ENCODE results near the gene ATXN7.

ATXN7 gene

DNA sequence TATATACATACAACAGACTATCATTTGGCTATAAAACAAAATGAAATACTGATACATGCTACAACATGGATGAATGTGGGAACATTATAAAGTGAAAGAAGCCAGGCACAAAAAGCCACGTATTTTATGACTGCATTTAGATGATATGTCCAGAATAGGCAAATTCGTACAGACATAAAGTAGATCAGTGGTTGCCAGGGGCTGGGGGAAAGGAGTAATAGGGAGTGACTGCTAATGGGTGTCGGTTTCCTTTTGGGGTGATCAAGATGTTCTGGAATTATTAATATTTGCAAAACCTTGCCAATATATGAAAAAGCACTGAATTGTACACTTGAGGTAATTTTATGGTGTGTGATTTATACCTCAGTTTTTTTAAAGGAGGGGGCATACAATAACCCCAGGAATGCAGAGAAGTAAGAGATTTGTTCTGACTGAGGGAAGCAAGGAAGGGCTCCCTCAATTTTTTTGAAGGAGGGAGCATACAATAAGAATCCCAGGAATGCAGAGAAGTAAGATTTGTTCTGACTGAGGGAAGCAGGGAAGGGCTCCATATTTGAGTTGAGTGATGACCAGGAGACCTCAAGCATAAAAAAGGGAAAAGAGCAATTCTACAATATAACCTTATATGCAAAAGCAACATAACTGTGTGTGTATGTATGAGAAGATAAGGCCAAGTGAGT, 153.4 kb downstream of the ATXN7 start:
- no peak overlapping the region for H3K4me3 ChIP-seq
- no peaks in the 10 kb centered on the region for H3K9me3 ChIP-seq
- peaks cover 7% of the 10 kb centered on the region for H3K4me1 ChIP-seq
- no peak for DNase-seq (ENCODE audit: low spot score in 2 of 2)
- in situ Hi-C loops (cut with MboI; ENCODE audit: low sequenced_read_pairs): no loop called here
- no peaks in the 10 kb centered on the region for H3K27me3 ChIP-seq (ENCODE audit: low read depth)
- H3K36me3 ChIP-seq (replicated peaks): peaks cover 96% of the 10 kb centered on the region

DNA sequence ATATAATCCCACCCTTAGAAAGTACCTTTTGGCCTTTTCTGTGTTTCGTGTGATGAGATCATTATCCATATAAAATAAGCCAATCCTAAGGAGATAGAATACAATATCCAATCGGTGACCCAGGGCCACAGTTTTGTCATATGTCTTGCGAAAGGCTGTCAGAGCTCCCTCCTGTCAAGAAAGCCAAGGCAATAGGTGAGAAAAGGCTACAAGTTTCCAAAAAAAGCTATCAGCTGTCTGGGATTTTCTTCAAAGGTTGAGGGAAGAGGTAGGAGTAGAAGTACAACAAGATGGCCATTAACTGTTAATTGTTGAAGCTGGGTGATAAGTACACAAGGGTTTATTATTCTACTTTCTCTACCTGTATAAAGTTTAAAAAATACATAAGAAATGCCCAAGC, 155.6 kb downstream of the ATXN7 start:
- in situ Hi-C loops (cut with MboI; ENCODE audit: low sequenced_read_pairs): no loop called here
- Histone ChIP-seq H3K4me3 (no peak overlapping the region), H3K36me3 (replicated peaks) (peaks cover 74% of the 10 kb centered on the region), H3K4me1 (peaks cover 12% of the 10 kb centered on the region), H3K27me3 (ENCODE audit: low read depth) (no peaks in the 10 kb centered on the region), H3K9me3 (no peaks in the 10 kb centered on the region)
- DNase-seq (ENCODE audit: low spot score in 2 of 2): no peak

DNA sequence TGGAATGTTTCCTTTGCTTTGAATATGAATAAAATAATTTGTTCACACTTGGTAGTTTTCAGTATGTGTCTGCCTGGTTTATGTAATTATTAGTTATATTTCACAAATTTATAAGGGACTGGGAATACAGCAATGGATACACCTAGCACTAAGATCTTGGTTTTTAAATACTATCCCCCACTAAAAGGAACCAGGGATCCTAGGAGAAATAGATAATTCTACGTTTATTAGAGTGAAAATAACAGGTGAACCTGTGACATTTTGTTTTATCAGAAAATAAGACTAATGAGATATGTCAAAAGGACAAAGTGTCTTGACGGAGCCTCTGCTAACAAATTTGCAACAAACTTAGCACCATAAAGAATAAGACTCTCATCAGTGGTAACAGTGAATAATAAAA, 156.2 kb downstream of the ATXN7 start:
- Histone ChIP-seq H3K9me3 (no peaks in the 10 kb centered on the region), H3K27me3 (ENCODE audit: low read depth) (no peaks in the 10 kb centered on the region), H3K36me3 (replicated peaks) (peaks cover 68% of the 10 kb centered on the region), H3K4me3 (no peak overlapping the region), H3K4me1 (peaks cover 12% of the 10 kb centered on the region)
- in situ Hi-C loops (cut with MboI; ENCODE audit: low sequenced_read_pairs): loop anchor here (10.0 kb wide), 1 partner anchor 385 kb away; no protein-coding TSS in a partner anchor
- no peak for DNase-seq (ENCODE audit: low spot score in 2 of 2)

DNA sequence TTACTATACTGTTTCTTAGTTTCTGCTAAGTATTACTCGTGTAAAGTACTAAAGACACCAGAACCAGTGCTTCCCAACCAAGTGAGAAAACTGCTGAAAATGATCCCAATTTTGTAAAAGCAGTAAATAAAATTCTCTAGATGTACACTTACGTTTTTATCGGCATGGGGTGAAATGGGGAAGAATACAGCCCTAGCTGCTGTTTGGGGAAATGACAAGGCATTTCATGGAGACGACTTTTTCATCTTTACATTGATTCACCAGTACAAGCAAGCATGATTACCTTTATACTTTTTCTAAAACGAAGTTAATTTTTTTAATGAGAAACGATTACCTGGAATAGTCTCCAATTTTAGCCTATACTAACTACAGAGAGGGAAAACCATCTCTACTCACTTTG, 158.3 kb downstream of the ATXN7 start:
- in situ Hi-C loops (cut with MboI; ENCODE audit: low sequenced_read_pairs): loop anchor here (10.0 kb wide), 1 partner anchor 383 kb away; no protein-coding TSS in a partner anchor
- H3K4me1 ChIP-seq: peaks cover 12% of the 10 kb centered on the region
- H3K27me3 ChIP-seq (ENCODE audit: low read depth): no peaks in the 10 kb centered on the region
- peaks cover 48% of the 10 kb centered on the region for H3K36me3 ChIP-seq (replicated peaks)
- no peak for DNase-seq (ENCODE audit: low spot score in 2 of 2)
- H3K4me3 ChIP-seq: peak overlapping the region; percentile 94
- H3K9me3 ChIP-seq: no peaks in the 10 kb centered on the region

DNA sequence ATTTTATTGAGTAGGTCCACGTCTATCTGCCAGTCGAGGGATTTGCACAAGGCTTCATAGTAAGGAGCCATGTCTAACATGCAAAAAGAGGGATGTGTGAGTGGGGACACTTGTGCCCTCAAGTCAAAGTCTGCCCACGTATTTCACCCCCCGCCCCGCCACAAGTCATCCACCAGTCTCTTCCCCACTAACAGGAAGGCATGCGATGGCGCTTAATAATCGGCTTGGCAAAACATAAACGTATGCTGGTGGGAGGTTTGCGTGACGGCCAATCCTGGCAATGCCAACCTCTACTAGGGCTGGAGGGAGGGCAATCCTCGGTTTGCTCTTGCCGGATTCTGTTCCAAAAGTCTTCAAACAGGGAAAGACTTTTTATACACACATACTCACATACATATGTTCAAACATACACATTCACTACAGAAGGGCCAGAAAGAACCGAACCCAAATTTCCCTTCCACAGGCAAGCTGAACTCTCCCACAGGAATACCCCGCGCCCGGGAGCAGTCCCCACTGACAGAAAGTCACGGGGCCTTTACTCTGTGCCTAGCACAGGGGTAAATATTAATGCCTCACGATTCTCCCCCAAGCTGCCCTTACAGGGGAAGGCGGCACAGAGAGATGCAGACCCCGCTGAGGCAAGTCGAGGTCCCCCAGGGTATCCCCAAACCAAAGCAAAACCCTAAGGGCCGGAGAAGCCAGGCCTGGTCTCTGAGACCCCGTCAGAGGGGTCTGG, 159.0 kb downstream of the ATXN7 start:
- Histone ChIP-seq H3K4me3 (peak overlapping the region; percentile 94), H3K27me3 (ENCODE audit: low read depth) (no peaks in the 10 kb centered on the region; the same call in 1 of the 2 replicates), H3K9me3 (no peaks in the 10 kb centered on the region), H3K36me3 (replicated peaks) (peaks cover 41% of the 10 kb centered on the region), H3K4me1 (peaks cover 12% of the 10 kb centered on the region)
- DNase-seq (ENCODE audit: low spot score in 2 of 2): no peak
- in situ Hi-C loops (cut with MboI; ENCODE audit: low sequenced_read_pairs): loop anchor here (10.0 kb wide), 1 partner anchor 382 kb away; no protein-coding TSS in a partner anchor

DNA sequence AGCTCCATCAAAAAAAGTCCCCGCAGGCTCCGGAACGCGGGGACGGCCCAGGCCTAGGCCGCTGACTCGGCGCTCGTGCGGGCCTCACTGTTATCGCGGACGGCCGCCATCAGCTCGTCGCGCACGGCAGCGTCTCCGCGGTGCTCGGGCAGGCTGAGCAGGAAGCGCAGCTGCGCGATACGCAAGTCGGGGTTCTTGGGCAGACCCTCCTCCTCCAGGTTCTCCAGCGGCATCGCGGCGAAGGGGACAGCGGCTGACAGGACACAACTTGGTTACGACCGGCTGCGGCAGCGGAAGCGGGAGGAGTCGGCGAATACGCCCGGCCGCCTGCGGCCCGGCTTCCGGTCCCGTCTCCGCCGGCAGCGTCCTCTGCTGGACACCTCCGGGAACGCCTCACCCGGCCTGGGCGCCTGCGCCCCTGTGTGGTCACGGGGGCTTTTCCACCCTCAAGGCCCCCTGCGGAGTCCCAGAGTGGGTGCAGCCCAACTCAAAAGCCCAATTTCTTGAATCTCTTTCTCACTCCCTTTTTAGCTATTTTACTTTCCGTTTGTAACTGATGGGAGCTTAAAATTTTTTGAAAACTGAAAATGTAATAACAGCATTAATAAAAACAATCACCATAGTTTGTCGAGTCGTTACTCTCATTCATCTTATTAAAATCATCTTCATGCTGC, 159.7 kb downstream of the ATXN7 start, which contains the start of gene PSMD6:
PSMD6 (minus strand) TSS at position 308 of the 674 bp plus-strand sequence; CDS start at position 233, 75 bp downstream.
- peaks cover 34% of the 10 kb centered on the region for H3K36me3 ChIP-seq (replicated peaks)
- no peaks in the 10 kb centered on the region; the same call in 1 of the 2 replicates for H3K27me3 ChIP-seq (ENCODE audit: low read depth)
- peaks cover 12% of the 10 kb centered on the region for H3K4me1 ChIP-seq
- in situ Hi-C loops (cut with MboI; ENCODE audit: low sequenced_read_pairs): loop anchor here (10.0 kb wide), 1 partner anchor 381 kb away; no protein-coding TSS in a partner anchor
- peak; percentile 73 to 94 for DNase-seq (ENCODE audit: low spot score in 2 of 2)
- H3K4me3 ChIP-seq: peak within 1 kb of the TSS; percentile 94
- no peaks in the 10 kb centered on the region for H3K9me3 ChIP-seq

DNA sequence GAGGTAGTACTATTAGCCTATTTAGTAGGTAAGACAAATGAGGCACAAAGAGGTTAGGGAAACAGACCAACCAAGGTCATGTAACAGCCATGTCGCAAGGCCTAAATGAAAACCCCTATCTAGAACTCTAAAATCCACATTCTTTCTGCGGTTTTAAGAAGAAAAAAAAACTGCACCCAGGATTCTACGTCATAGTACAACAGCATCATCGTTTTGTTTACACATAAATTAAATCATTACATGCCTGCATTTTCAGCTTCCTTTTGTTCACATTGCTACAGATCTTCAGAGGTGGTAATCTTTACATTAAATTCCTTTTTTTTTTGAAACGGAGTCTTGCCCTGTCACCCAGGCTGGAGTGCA, 160.2 kb downstream of the ATXN7 start:
- H3K36me3 ChIP-seq (replicated peaks): peaks cover 29% of the 10 kb centered on the region
- DNase-seq (ENCODE audit: low spot score in 2 of 2): no peak
- H3K9me3 ChIP-seq: no peaks in the 10 kb centered on the region
- in situ Hi-C loops (cut with MboI; ENCODE audit: low sequenced_read_pairs): loop anchor here (10.0 kb wide), 1 partner anchor 381 kb away; no protein-coding TSS in a partner anchor
- H3K4me3 ChIP-seq: peak overlapping the region; percentile 94
- peaks cover 12% of the 10 kb centered on the region for H3K4me1 ChIP-seq
- H3K27me3 ChIP-seq (ENCODE audit: low read depth): no peaks in the 10 kb centered on the region; the same call in 1 of the 2 replicates

DNA sequence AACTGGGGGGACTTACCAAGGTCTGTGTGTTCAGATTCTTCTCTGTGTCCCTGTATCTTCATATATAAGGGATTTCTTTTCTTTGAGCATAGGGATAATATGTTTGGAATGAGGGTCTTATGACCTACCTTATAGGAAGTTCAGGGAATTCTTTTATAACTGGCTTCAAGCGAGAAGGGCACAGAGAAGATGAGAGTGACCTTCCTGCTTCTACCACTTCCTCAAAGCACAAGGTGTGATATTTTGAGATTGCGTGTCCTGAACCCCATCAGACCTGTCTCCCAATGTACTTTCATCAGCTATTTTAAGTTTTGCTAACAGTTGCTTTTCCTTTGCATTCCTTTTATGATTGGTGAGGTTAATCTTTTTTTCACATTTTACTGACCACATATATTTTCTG, 162.7 kb downstream of the ATXN7 start:
- H3K4me3 ChIP-seq: no peak overlapping the region
- H3K9me3 ChIP-seq: no peaks in the 10 kb centered on the region
- H3K4me1 ChIP-seq: peaks cover 9% of the 10 kb centered on the region
- DNase-seq (ENCODE audit: low spot score in 2 of 2): no peak
- peaks cover 7% of the 10 kb centered on the region for H3K36me3 ChIP-seq (replicated peaks)
- in situ Hi-C loops (cut with MboI; ENCODE audit: low sequenced_read_pairs): loop anchor here (5.0 to 10.0 kb wide), 2 partner anchors 378 to 456 kb away; no protein-coding TSS in a partner anchor
- H3K27me3 ChIP-seq (ENCODE audit: low read depth): no peaks in the 10 kb centered on the region; the same call in 1 of the 2 replicates

DNA sequence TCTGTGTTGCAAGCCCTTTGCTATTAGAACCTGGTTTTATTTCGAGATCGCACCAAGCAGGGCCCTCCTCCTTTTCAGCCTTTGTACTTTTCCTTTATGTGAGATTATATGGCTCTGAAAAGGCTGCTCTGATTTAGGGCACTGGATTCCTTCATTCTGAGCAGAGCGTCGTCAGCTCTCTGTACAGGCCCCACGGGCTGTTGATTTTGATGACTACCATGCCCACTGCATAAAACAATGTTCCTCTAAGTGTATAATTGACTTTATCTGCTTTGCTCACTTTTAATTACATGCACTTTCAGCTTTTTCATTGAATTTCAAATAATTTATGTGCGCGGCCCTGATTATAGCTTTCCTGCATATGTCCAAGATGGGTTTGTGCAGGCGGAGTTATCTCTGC, 164.0 kb downstream of the ATXN7 start:
- no peak for DNase-seq (ENCODE audit: low spot score in 2 of 2)
- Histone ChIP-seq H3K36me3 (replicated peaks) (no peaks in the 10 kb centered on the region; the same call in 1 of the 2 replicates), H3K4me1 (peaks cover 5% of the 10 kb centered on the region), H3K27me3 (ENCODE audit: low read depth) (no peaks in the 10 kb centered on the region; the same call in 1 of the 2 replicates), H3K4me3 (no peak overlapping the region), H3K9me3 (no peaks in the 10 kb centered on the region)
- in situ Hi-C loops (cut with MboI; ENCODE audit: low sequenced_read_pairs): loop anchor here (5.0 to 10.0 kb wide), 2 partner anchors 377 to 455 kb away; no protein-coding TSS in a partner anchor

DNA sequence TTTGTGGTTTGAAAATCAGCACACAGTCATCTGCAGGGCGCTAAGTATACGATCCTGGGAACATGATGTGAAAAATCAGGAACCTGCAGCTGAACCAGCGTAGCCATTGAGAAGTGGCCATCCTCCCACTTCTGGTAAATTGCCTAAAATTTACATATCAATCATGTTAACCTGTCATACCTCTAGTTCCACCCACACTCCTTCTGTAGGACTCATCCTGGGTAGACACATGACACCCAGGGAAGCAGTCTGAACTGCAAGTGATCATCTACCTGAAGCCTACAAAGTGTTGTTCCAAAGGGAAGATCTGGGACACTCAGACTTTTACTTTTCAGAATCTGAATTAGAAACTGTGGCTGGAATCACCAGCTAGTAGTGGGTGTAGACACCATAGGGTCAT, 165.1 kb downstream of the ATXN7 start:
- H3K36me3 ChIP-seq (replicated peaks): no peaks in the 10 kb centered on the region
- H3K4me3 ChIP-seq: no peak overlapping the region
- in situ Hi-C loops (cut with MboI; ENCODE audit: low sequenced_read_pairs): loop anchor here (5.0 to 10.0 kb wide), 2 partner anchors 376 to 454 kb away; no protein-coding TSS in a partner anchor
- H3K27me3 ChIP-seq (ENCODE audit: low read depth): no peaks in the 10 kb centered on the region; the same call in 1 of the 2 replicates
- no peak for DNase-seq (ENCODE audit: low spot score in 2 of 2)
- H3K4me1 ChIP-seq: peaks cover 1% of the 10 kb centered on the region
- H3K9me3 ChIP-seq: no peaks in the 10 kb centered on the region

DNA sequence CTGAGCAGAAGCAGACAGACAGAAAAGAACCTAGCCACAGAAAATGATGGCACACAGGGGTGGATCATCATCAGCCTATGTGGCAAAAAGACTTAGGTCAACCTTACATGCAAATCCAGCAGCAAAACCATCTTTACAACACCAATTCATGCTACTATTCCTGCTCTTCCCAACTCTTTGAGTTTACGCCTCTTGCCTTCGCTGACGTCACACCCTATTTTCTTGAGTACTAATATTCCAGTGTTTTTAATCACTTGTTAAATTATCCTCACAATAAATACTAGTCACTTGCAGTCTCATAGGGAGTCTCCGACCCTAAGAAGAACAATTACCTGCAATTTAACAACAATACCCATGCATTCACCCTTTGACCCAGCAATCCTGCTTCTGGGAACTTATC, 165.6 kb downstream of the ATXN7 start:
- no peak for DNase-seq (ENCODE audit: low spot score in 2 of 2)
- Histone ChIP-seq H3K9me3 (no peaks in the 10 kb centered on the region), H3K4me1 (no peaks in the 10 kb centered on the region), H3K27me3 (ENCODE audit: low read depth) (no peaks in the 10 kb centered on the region; the same call in 1 of the 2 replicates), H3K36me3 (replicated peaks) (no peaks in the 10 kb centered on the region), H3K4me3 (no peak overlapping the region)
- in situ Hi-C loops (cut with MboI; ENCODE audit: low sequenced_read_pairs): loop anchor here (5.0 to 10.0 kb wide), 2 partner anchors 376 to 453 kb away; no protein-coding TSS in a partner anchor

DNA sequence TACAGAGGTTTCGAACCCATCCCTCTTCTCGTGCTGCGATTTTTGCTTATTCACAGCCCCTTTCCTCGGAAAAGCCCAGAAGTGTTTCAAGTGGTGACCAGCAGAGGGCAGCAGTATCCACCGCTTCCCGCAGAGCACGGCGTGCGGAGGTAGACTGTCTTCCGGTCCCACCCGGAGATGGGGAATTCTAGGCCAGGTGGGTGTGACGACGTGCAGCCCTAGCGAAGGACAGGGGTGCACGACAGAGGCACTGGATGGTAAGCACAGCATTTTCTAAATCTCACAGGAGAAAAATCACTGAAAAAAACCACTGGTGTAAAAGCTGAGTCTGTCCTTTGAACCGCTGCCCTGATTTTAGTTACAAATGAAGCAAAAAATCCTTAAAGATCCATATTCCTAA, 167.1 kb downstream of the ATXN7 start:
- in situ Hi-C loops (cut with MboI; ENCODE audit: low sequenced_read_pairs): loop anchor here (10.0 kb wide), 1 partner anchor 144 kb away; no protein-coding TSS in a partner anchor
- H3K4me3 ChIP-seq: no peak overlapping the region
- no peaks in the 10 kb centered on the region; the same call in 1 of the 2 replicates for H3K27me3 ChIP-seq (ENCODE audit: low read depth)
- no peaks in the 10 kb centered on the region for H3K36me3 ChIP-seq (replicated peaks)
- no peaks in the 10 kb centered on the region for H3K9me3 ChIP-seq
- peak; percentile 77 to 87 for DNase-seq (ENCODE audit: low spot score in 2 of 2)
- no peaks in the 10 kb centered on the region for H3K4me1 ChIP-seq

Data from HAP-1 (cell line).